ENCODE results near the gene SOX18. TPM values are rescaled to one million over a fixed set of nuclear protein-coding genes. Genes with fewer than 3 reads are reported as not detected.

SOX18 gene
- total RNA-seq = 10 to 100 TPM in 2 of 4 donors, 1 to 10 TPM in 2; 7.5 to 16.9 (median 10.6) TPM

DNA sequence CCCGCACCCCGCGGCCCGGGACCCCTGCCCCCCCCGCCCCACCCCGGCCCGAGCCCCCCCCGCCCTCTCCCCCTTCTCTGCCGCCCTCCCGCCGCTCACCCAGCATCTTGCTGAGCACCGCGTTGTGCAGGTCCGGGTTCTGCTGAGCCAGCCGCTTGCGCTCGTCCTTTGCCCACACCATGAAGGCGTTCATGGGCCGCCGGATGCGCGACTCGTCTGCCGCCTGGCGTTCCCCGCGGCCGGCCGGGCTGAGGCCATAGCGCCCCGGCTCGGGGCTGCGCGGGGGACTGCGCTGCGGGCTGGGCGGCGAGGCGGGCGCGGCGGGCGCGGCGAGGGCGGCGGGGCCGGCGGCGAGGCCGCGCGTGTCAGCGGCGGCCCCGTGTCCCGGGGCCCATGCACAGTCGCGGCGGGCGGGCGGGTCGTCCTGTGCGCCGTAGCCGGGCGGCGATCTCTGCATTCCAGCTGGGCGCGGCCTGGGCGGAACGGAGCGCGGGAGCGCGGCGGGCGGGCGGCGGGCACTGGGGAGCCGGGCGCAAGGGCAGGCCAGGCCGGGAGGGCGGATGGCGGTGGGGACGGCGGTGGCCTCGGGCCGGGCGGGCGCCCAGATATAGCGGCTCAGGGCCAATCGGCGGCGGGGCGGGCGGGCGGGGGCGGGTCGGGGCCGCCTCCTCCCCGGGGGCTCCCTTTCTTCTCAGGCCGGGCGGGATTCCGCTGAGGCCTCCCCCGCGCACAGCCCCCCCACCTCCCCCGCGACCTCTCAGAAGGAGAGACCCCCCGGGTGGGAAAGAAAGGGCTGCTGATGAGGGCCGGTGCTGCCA lies at the start of gene SOX18:
SOX18 (minus strand) TSS at position 580 of the 818 bp plus-strand sequence; CDS start at position 457, 123 bp downstream.
- H3K36me3 ChIP-seq = peaks cover 4% of the 10 kb centered on the region in 2 donors
- peak within 1 kb of the TSS; percentile 62 to 70 (median 68) for H3K27ac ChIP-seq
- no peak for TF ChIP-seq POLR2A (IDR thresholded peaks at IDR 0.05)
- TF ChIP-seq, protein P1, sequence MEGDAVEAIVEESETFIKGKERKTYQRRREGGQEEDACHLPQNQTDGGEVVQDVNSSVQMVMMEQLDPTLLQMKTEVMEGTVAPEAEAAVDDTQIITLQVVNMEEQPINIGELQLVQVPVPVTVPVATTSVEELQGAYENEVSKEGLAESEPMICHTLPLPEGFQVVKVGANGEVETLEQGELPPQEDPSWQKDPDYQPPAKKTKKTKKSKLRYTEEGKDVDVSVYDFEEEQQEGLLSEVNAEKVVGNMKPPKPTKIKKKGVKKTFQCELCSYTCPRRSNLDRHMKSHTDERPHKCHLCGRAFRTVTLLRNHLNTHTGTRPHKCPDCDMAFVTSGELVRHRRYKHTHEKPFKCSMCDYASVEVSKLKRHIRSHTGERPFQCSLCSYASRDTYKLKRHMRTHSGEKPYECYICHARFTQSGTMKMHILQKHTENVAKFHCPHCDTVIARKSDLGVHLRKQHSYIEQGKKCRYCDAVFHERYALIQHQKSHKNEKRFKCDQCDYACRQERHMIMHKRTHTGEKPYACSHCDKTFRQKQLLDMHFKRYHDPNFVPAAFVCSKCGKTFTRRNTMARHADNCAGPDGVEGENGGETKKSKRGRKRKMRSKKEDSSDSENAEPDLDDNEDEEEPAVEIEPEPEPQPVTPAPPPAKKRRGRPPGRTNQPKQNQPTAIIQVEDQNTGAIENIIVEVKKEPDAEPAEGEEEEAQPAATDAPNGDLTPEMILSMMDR (IDR thresholded peaks at IDR 0.05) = no peak
- no peak for DNase-seq
- H3K4me1 ChIP-seq = peaks cover 3 to 10% of the 10 kb centered on the region in 2 donors
- H3K27me3 ChIP-seq = peaks cover 4% of the 10 kb centered on the region
- H3K4me3 ChIP-seq (replicated peaks in 1 of 3) = peak within 1 kb of the TSS in 1 of 3 donors; percentile 26
- no CpG with 5 or more reads among the region's 111 CpGs for WGBS, 2 donors
- intact Hi-C loops (cut with DNase I) = no loop called here
- H3K9me3 ChIP-seq = no peaks in the 10 kb centered on the region

DNA sequence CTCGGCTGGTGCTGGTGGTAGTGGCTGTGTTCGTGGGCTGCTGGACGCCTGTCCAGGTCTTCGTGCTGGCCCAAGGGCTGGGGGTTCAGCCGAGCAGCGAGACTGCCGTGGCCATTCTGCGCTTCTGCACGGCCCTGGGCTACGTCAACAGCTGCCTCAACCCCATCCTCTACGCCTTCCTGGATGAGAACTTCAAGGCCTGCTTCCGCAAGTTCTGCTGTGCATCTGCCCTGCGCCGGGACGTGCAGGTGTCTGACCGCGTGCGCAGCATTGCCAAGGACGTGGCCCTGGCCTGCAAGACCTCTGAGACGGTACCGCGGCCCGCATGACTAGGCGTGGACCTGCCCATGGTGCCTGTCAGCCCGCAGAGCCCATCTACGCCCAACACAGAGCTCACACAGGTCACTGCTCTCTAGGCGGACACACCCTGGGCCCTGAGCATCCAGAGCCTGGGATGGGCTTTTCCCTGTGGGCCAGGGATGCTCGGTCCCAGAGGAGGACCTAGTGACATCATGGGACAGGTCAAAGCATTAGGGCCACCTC lies 49.1 kb upstream of the SOX18 start:
- 94 to 98% methylated on average over 17 to 28 of the region's 28 CpGs for WGBS, 2 donors
- Histone ChIP-seq H3K4me1 (peaks cover 11% of the 10 kb centered on the region in 2 donors), H3K36me3 (no peaks in the 10 kb centered on the region), H3K27me3 (no peaks in the 10 kb centered on the region), H3K4me3 (replicated peaks in 1 of 3) (no peak overlapping the region), H3K27ac (no peak overlapping the region), H3K9me3 (no peaks in the 10 kb centered on the region)
- no peak for DNase-seq
- intact Hi-C loops (cut with DNase I) = no loop called here
- TF ChIP-seq POLR2A (IDR thresholded peaks at IDR 0.05) = no peak
- TF ChIP-seq, protein P1 (IDR thresholded peaks at IDR 0.05) = no peak

DNA sequence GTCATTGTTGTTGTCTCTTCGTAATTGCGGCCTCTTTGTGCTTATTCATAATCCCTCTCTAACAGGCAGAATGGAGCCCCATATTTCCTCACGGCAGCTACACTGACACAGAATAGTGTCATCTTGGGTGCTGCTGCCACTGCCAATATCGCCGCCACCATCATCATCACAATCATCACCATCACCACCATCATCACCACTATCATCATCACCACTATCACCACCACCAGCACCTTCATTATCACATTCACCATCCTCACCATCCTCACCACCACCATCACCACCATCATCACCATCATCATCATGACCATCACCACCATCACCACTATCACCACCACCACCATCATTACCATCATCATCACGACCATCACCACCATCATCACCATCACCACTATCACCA lies 47.1 kb upstream of the SOX18 start:
- Histone ChIP-seq H3K27ac (no peak overlapping the region), H3K9me3 (no peaks in the 10 kb centered on the region), H3K4me1 (no peaks in the 10 kb centered on the region), H3K4me3 (replicated peaks in 1 of 3) (no peak overlapping the region), H3K27me3 (no peaks in the 10 kb centered on the region), H3K36me3 (no peaks in the 10 kb centered on the region)
- DNase-seq = no peak
- 86 to 89% methylated on average over 6 of the region's 6 CpGs for WGBS, 2 donors
- TF ChIP-seq, protein P1 (IDR thresholded peaks at IDR 0.05) = no peak
- TF ChIP-seq POLR2A (IDR thresholded peaks at IDR 0.05) = no peak
- intact Hi-C loops (cut with DNase I) = no loop called here

DNA sequence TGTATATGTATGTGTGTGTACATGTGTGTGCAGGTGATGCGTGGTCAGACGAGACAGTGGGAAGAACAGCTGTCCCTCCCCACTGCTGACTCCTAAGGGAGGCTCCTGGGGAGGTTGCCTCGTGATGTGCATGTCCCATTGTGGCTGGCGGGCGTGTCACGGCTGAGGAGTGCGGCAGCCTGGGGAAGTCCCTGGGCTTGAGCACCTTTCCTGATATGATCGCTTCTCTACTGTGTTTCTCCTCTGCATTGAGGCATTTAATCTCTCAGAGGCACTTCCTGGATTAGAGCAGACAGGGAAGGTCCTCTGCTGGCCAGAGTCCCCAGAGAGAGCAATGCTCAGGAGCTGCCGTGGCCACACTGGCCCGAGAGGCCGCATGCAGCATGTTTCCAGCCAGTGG lies 46.5 kb upstream of the SOX18 start:
- H3K4me3 ChIP-seq (replicated peaks in 1 of 3) = no peak overlapping the region
- DNase-seq = no peak
- H3K4me1 ChIP-seq = no peaks in the 10 kb centered on the region
- no peaks in the 10 kb centered on the region for H3K36me3 ChIP-seq
- no peak overlapping the region for H3K27ac ChIP-seq
- TF ChIP-seq POLR2A (IDR thresholded peaks at IDR 0.05) = no peak
- TF ChIP-seq, protein P1 (IDR thresholded peaks at IDR 0.05) = no peak
- no peaks in the 10 kb centered on the region for H3K27me3 ChIP-seq
- intact Hi-C loops (cut with DNase I) = no loop called here
- 81 to 84% methylated on average over 5 to 11 of the region's 11 CpGs for WGBS, 2 donors
- H3K9me3 ChIP-seq = no peaks in the 10 kb centered on the region

DNA sequence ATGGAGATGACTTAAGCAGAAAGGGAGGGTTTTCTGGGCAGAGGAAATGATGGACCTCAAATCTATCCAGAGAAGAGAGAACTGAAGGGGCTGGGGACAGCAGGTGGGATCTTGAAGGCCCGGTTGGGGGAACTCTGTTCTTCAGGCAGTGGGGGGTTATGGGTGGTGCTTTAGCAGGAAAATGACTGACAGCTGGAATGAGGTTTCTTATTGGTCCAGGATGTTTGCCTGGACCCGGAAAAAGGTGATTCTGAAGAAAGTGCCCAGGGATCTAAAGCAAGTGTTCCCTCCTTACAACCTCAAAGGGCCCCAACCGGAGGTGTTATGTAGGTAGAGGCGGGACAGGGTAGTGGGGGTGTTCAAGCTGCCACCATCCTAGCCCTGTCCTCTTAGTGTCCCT lies 46.0 kb upstream of the SOX18 start:
- Histone ChIP-seq H3K27me3 (no peaks in the 10 kb centered on the region), H3K4me1 (no peaks in the 10 kb centered on the region), H3K27ac (no peak overlapping the region), H3K4me3 (replicated peaks in 1 of 3) (no peak overlapping the region), H3K36me3 (no peaks in the 10 kb centered on the region), H3K9me3 (no peaks in the 10 kb centered on the region)
- intact Hi-C loops (cut with DNase I) = no loop called here
- DNase-seq = no peak
- WGBS, 2 donors = 77 to 88% methylated on average over 4 of the region's 4 CpGs
- TF ChIP-seq, protein P1 (IDR thresholded peaks at IDR 0.05) = no peak
- TF ChIP-seq POLR2A (IDR thresholded peaks at IDR 0.05) = no peak

All from thyroid gland (tissue), 4 donors.